Erythroblast (primary cell): ENCODE measurements around the gene PCDHA11.

ENCODE experiments used
- GATA1 ChIP-seq: IDR thresholded peaks from 2 replicates; pipeline ENCODE4 v1.6.1; 2011; ENCODE audit warnings: low read depth, mild to moderate bottlenecking, control low read depth, low read length, moderate library complexity
- POLR2A ChIP-seq: IDR thresholded peaks from 2 replicates; pipeline ENCODE4 v1.6.1; 2011; ENCODE audit warnings: mild to moderate bottlenecking, low read length

- TF ChIP-seq POLR2A, result no peak
- TF ChIP-seq GATA1, result no peak
Observed at GRCh38 chr5:140877262-140877581, 8.5 kb downstream of the PCDHA11 start.
